ENCODE results near the gene DENND1A.

DENND1A gene

GRCh38 chr9:123555646-123556045 is 374.3 kb downstream of the DENND1A start:
- DNase-seq: no peak

- no peak for DNase-seq
Observed at GRCh38 chr9:123552530-123552929, 377.4 kb downstream of the DENND1A start.

GRCh38 chr9:123551734-123552133 is 378.2 kb downstream of the DENND1A start:
- no peak for DNase-seq

GRCh38 chr9:123550797-123551196 is 379.1 kb downstream of the DENND1A start:
- DNase-seq: no peak

- DNase-seq: no peak
Observed at GRCh38 chr9:123550012-123550411, 379.9 kb downstream of the DENND1A start.

GRCh38 chr9:123548741-123549545 is 381.0 kb downstream of the DENND1A start:
- no peak for DNase-seq

- DNase-seq: no peak
Observed at GRCh38 chr9:123544007-123544827, 385.7 kb downstream of the DENND1A start.

GRCh38 chr9:123543492-123543891 is 386.4 kb downstream of the DENND1A start:
- DNase-seq: no peak

GRCh38 chr9:123542435-123543225 is 387.3 kb downstream of the DENND1A start:
- no peak for DNase-seq

GRCh38 chr9:123541411-123541810 is 388.5 kb downstream of the DENND1A start:
- DNase-seq: no peak

- DNase-seq: no peak
Observed at GRCh38 chr9:123540457-123540856, 389.5 kb downstream of the DENND1A start.

GRCh38 chr9:123537809-123538208 is 392.1 kb downstream of the DENND1A start:
- DNase-seq: no peak

- DNase-seq: no peak
Observed at GRCh38 chr9:123536455-123536868, 393.5 kb downstream of the DENND1A start.

- DNase-seq: no peak
Observed at GRCh38 chr9:123534336-123534735, 395.6 kb downstream of the DENND1A start.

- DNase-seq: no peak
Observed at GRCh38 chr9:123530244-123530643, 399.7 kb downstream of the DENND1A start.

GRCh38 chr9:123528501-123528900 is 401.4 kb downstream of the DENND1A start:
- DNase-seq: no peak

GRCh38 chr9:123527981-123528380 is 401.9 kb downstream of the DENND1A start:
- DNase-seq: no peak

- DNase-seq: no peak
Observed at GRCh38 chr9:123525957-123526356, 404.0 kb downstream of the DENND1A start.

- DNase-seq: no peak
Observed at GRCh38 chr9:123525424-123525823, 404.5 kb downstream of the DENND1A start.

- DNase-seq: no peak
Observed at GRCh38 chr9:123524866-123525265, 405.1 kb downstream of the DENND1A start.

- DNase-seq: no peak
Observed at GRCh38 chr9:123523845-123524244, 406.1 kb downstream of the DENND1A start.

GRCh38 chr9:123523001-123523400 is 406.9 kb downstream of the DENND1A start:
- DNase-seq: no peak

- no peak for DNase-seq
Observed at GRCh38 chr9:123522251-123522650, 407.7 kb downstream of the DENND1A start.
